Mesodermal cell (in vitro differentiated cells): ENCODE measurements around the gene MSI2.

Experiments
- H3K27ac ChIP-seq: 2 replicates; pipeline ENCODE4 v1.7.0; 2013; ENCODE audit warnings: mild to moderate bottlenecking, low read depth, low read length, moderate library complexity; ENCODE audit not compliant: severe bottlenecking
- H3K36me3 ChIP-seq: 2 replicates; pipeline ENCODE4 v1.7.1; 2013; ENCODE audit warnings: mild to moderate bottlenecking, low read length, moderate library complexity; ENCODE audit not compliant: control insufficient read depth, insufficient read depth
- H3K4me1 ChIP-seq: one replicate; pipeline ENCODE4 v1.7.1; 2013; ENCODE audit warnings: mild to moderate bottlenecking, low read length; ENCODE audit not compliant: insufficient read depth, control insufficient read depth, poor library complexity, severe bottlenecking
- H3K4me3 ChIP-seq: 2 replicates; pipeline ENCODE4 v1.7.0; 2013; ENCODE audit warnings: low read length, control low read depth, mild to moderate bottlenecking; ENCODE audit not compliant: insufficient read depth, poor library complexity, severe bottlenecking; ENCODE audit errors: extremely low read depth
- H3K9me3 ChIP-seq: 2 replicates; pipeline ENCODE4 v1.7.1; 2013; ENCODE audit warnings: mild to moderate bottlenecking, low read length, moderate library complexity; ENCODE audit not compliant: control insufficient read depth
- WGBS, 2 experiments: methylation state at CpG; one replicate each; pipeline ENCODE4 v1.1.5; 2013; ENCODE audit warnings: missing lambda C conversion rate in 2 of 2; ENCODE audit not compliant: insufficient coverage in 2 of 2; 5-methylcytosine and 5-hydroxymethylcytosine counted together

The MSI2 gene

GRCh38 chr17:57270801-57271245, 14.5 kb downstream of the MSI2 start:
- Histone ChIP-seq H3K27ac (peak overlapping the region; percentile 52), H3K4me3 (no peak overlapping the region), H3K9me3 (no peaks in the 10 kb centered on the region), H3K36me3 (peaks cover 91% of the 10 kb centered on the region), H3K4me1 (peaks cover 22% of the 10 kb centered on the region)
- 67 to 74% methylated on average over 5 to 6 of the region's 7 CpGs for WGBS, 2 experiments

GRCh38 chr17:57271821-57272220, 15.5 kb downstream of the MSI2 start:
- Histone ChIP-seq H3K36me3 (peaks cover 93% of the 10 kb centered on the region), H3K9me3 (no peaks in the 10 kb centered on the region), H3K4me1 (peaks cover 22% of the 10 kb centered on the region), H3K4me3 (no peak overlapping the region), H3K27ac (no peak overlapping the region)
- 87 to 89% methylated on average over 5 of the region's 6 CpGs for WGBS, 2 experiments

- Histone ChIP-seq H3K36me3 (peaks cover 92% of the 10 kb centered on the region), H3K4me3 (no peak overlapping the region), H3K4me1 (peaks cover 22% of the 10 kb centered on the region), H3K9me3 (no peaks in the 10 kb centered on the region), H3K27ac (no peak overlapping the region)
- WGBS, 2 experiments = 94 to 99% methylated on average over 5 to 6 of the region's 6 CpGs
These were observed 17.2 kb downstream of the MSI2 start for GRCh38 chr17:57273490-57273889.

- WGBS, 2 experiments = 90 to 100% methylated on average over 2 to 3 of the region's 3 CpGs
- Histone ChIP-seq H3K27ac (no peak overlapping the region), H3K36me3 (peaks cover 93% of the 10 kb centered on the region), H3K4me3 (no peak overlapping the region), H3K9me3 (no peaks in the 10 kb centered on the region), H3K4me1 (peaks cover 21% of the 10 kb centered on the region)
These were observed 17.8 kb downstream of the MSI2 start for GRCh38 chr17:57274162-57274561.

GRCh38 chr17:57275071-57275764, 18.9 kb downstream of the MSI2 start:
- H3K4me1 ChIP-seq = peaks cover 11% of the 10 kb centered on the region
- H3K9me3 ChIP-seq = no peaks in the 10 kb centered on the region
- peaks cover 94% of the 10 kb centered on the region for H3K36me3 ChIP-seq
- no peak overlapping the region for H3K27ac ChIP-seq
- WGBS, 2 experiments = 96 to 97% methylated on average over 5 to 6 of the region's 6 CpGs
- no peak overlapping the region for H3K4me3 ChIP-seq

- 94 to 98% methylated on average over 9 of the region's 9 CpGs for WGBS, 2 experiments
- Histone ChIP-seq H3K4me1 (peaks cover 12% of the 10 kb centered on the region), H3K36me3 (peaks cover 97% of the 10 kb centered on the region), H3K27ac (no peak overlapping the region), H3K9me3 (no peaks in the 10 kb centered on the region), H3K4me3 (no peak overlapping the region)
These were observed 20.3 kb downstream of the MSI2 start for GRCh38 chr17:57276621-57277020.

GRCh38 chr17:57277923-57278604, 21.7 kb downstream of the MSI2 start:
- WGBS, 2 experiments = 93 to 96% methylated on average over 5 of the region's 8 CpGs

GRCh38 chr17:57278740-57279387, 22.5 kb downstream of the MSI2 start:
- Histone ChIP-seq H3K36me3 (peaks cover 98% of the 10 kb centered on the region), H3K9me3 (no peaks in the 10 kb centered on the region), H3K27ac (no peak overlapping the region), H3K4me1 (peaks cover 28% of the 10 kb centered on the region), H3K4me3 (no peak overlapping the region)
- WGBS, 2 experiments = 93 to 97% methylated on average over 9 to 10 of the region's 10 CpGs

More at GRCh38 chr17:57277923-57278604, 21.7 kb downstream of the MSI2 start:
- Histone ChIP-seq H3K4me3 (no peak overlapping the region), H3K9me3 (no peaks in the 10 kb centered on the region), H3K36me3 (peaks cover 97% of the 10 kb centered on the region), H3K27ac (no peak overlapping the region), H3K4me1 (peaks cover 23% of the 10 kb centered on the region)

- Histone ChIP-seq H3K36me3 (peaks cover 97% of the 10 kb centered on the region), H3K27ac (no peak overlapping the region), H3K4me3 (no peak overlapping the region), H3K9me3 (no peaks in the 10 kb centered on the region), H3K4me1 (peaks cover 33% of the 10 kb centered on the region)
- WGBS, 2 experiments = 74 to 83% methylated on average over 2 to 3 of the region's 3 CpGs
These were observed 23.1 kb downstream of the MSI2 start for GRCh38 chr17:57279432-57279831.

GRCh38 chr17:57281887-57282286, 25.6 kb downstream of the MSI2 start:
- Histone ChIP-seq H3K27ac (peak overlapping the region; percentile 43), H3K36me3 (peaks cover 88% of the 10 kb centered on the region), H3K9me3 (no peaks in the 10 kb centered on the region), H3K4me1 (peaks cover 54% of the 10 kb centered on the region), H3K4me3 (no peak overlapping the region)
- WGBS, 2 experiments = 87 to 97% methylated on average over 3 of the region's 4 CpGs
